GM15510 (cell line): ENCODE measurements around the gene CRB3.
A peak's percentile ranks its signal among the peaks of the same experiment; 100 is the strongest.

Source experiments
- POLR2A ChIP-seq: IDR thresholded peaks from 3 replicates; pipeline ENCODE4 v1.6.1; 2011; ENCODE audit warnings: borderline replicate concordance; ENCODE audit not compliant: insufficient read length; ENCODE audit errors: extremely low read depth

Gene CRB3

DNA sequence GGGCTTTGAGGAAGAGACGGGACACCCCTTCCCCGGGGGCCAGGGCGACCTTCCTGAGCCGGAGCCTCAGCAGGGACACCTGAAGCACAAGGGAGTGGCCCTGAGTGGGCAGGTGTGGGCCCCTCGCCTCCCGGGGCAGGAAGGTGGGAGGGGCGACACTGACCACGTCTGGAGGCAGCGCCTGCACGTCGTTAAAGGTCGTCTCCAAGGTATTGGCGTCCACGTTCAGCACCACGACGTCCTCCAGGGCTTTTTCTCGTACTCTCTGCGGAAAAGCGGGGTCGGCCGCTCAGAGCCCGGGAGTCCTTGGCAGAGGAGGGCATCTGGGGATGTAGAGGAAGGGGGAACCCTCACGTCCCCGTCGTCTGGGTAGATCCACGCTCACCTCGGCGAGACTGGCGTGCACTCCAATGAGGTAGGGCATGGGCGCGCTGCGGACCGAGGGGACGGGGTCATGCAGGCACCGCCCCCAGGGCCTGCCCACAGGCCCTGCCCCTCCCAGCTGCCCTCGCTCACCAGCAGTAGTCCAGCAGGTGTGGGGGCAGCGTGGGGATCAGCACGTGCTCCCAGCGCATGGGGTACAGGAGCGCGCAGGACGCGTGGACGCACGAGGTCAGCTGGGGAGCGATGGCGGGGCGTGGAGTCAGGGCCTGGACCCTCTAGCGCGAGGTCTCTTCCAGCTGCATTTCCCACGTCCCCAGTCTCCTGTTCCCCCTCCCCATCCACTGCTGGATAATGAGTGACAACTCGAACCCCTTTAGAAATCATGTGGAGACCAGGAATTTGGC is 11.4 kb downstream of the CRB3 start:
- TF ChIP-seq POLR2A, result no peak

- TF ChIP-seq POLR2A, result no peak
These were observed 12.3 kb downstream of the CRB3 start for GRCh38 chr19:6476155-6476895.

GRCh38 chr19:6476896-6477431 is 12.9 kb downstream of the CRB3 start:
- TF ChIP-seq POLR2A, result no peak

DNA sequence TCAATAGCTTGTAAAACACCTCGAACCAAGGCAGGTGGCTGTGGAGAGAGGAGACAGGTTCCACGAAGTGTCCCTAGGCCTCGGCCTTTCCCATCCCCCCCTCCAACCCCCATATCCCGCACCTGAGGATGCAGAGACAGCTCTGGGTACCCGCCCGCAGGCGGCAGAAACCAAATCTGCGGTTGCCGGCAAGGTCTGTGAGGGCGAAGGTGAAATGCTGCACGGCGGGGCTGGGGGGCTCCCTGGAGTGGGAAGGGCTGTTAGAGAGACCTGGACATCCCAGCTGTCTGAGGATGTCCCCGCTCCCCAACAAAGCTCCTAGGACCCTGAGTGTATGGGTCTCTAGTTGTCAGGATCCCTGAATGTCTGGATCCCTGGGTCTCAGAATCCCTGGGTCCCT is 14.7 kb downstream of the CRB3 start:
- TF ChIP-seq POLR2A, result no peak

DNA sequence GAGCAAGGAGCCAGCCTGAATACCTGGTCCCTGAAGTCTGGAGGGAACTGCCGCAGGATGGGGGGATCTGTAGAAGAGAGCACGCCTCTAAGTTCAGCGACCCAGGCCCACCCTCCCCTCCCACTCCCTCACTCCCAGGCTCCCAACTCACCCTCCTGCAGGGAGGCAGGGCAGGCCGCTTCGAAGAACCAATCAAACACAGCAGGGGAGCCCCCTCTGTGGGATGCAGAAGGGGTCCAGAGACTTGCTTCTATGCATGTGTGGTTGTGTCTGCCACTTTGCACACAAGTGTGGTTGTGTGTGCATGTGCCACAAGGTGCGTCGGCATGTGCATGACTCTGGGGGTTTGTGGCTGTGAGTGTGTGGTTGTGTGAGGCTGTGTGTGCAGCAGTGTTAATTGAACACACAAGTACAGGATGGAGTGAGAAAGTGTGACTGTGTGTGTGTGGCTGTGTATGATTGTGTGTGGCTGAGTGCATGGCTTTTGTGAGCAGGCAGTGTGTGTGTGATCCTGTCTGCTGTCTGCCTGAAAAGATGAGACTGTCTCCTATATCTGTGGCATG is 15.8 kb downstream of the CRB3 start:
- no peak for TF ChIP-seq POLR2A

- TF ChIP-seq POLR2A, result no peak
These were observed 16.9 kb downstream of the CRB3 start for GRCh38 chr19:6480848-6481415.

DNA sequence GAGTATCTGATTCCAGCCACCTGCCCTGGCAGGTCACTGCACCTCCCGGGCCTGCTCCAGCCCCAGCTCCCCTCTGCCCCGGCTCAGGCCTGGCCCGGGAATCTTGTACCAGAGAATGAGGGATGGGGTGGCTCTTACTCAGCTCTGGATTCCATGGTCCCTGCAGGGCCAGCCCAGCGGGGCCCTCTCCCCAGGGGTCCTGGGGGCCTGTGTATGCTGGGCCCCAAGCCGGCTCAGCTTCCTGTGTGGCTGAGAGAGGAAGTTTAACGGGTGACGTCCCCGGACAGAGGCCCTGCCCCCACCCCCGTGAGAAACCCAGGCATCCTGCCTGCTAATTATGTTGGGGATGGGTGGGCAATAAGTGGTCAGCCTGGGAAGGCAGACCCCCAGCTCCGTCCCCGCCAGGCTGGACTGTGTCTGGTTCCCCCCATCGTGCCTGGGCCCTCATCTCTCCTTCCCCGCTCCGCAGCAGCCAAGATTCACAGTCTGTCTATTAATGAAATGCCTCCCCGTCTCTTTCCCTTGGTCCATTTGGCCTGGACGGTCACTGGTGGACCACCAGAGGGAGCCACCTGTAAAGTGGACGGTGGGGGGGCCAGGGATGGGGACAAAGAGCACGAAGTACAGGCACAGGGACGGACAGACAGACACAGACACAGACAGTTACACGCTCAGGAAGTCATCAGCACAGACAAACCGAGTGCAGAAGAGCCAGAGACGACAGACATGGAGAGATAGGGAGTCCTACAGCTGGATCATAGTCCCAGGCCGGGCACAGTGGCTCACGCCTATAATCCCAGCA is 17.7 kb downstream of the CRB3 start, which contains the start of gene DENND1C:
Gene DENND1C, minus strand, starts transcription at position 247 of the 802 bp plus-strand sequence. Its CDS starts 92 bp downstream, at position 155.
- TF ChIP-seq POLR2A, result peak; percentile 77

DNA sequence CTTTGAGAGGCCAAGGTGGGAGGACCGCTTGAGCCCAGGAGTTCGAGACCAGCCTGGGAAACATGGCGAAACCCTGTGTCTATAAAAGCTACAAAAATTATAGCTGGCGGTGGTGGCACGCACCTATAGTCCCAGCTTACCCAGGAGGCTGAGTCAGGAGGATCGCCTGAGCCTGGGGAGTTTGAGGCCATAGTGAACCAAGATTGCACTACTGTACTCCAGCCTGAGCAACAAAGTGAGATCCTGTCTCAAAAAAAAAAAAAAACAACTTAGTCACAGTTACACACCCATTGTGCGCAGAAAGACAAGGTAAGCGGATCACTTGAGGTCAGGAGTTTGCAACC is 18.2 kb downstream of the CRB3 start:
- no peak for TF ChIP-seq POLR2A

GRCh38 chr19:6483235-6483634 is 19.2 kb downstream of the CRB3 start:
- TF ChIP-seq POLR2A, result no peak

DNA sequence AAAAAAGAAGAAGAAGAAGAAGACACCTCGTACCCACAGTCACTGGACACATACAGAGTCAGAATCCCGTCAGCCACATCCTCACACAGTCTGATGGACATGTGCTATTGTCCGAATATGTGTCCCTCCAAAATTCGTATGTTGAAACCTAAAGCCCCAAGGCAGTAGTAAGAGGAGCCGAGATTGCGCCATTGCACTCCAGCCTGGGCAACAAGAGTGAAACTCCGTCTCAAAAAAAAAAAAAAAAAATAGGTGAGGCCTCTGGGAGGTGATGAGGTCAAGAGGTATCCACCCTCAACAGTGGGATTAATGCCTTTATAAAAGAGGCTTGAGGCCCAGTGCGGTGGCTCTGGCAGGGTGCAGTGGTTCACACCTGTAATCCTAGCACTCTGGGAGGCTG is 20.2 kb downstream of the CRB3 start:
- no peak for TF ChIP-seq POLR2A

DNA sequence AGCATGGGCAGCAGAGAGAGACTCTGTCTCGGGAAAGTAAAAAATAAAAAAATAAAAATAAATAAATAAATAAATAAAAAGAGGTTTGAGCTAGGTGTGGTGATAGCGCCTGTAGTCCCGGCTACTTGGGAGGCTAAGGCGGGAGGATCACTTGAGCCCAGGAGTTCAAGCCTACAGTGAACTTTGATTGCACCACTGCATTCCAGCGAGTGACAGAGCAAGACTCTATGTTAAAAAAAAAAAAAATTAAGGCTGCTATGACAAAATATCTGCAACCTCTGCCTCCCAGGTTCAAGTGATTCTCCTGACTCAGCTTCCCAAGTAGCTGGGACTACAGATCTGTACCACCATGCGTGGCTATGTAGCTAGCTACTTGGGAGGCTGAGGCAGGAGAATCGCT is 20.8 kb downstream of the CRB3 start:
- no peak for TF ChIP-seq POLR2A

GRCh38 chr19:6489278-6490061 is 25.4 kb downstream of the CRB3 start:
- peak; percentile 37 for TF ChIP-seq POLR2A

DNA sequence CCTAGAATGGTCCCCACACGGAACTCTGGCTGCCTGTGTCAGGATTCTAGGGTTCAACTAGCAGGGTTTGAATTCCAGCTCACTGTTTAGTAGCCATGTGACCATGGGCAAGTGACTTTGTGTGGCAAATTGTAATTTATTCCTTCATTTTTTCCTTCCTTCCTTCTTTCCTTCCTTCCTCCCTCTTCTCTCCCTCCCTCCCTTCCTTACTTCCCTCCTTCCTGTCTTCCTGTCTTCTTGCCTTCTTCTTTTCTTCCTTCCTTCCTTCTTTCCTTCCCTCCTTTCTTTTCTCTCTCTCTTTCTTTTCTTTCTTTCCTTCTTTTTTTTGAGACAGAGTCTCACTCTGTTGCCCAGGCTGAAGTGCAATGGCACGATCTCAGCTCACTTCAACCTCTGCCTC is 26.1 kb downstream of the CRB3 start:
- no peak for TF ChIP-seq POLR2A
